ENCODE results near the gene VPS52.

VPS52 gene

GRCh38 chr6:33217681-33218080 is 54.0 kb downstream of the VPS52 start:
- no peak for TF ChIP-seq TARDBP (IDR thresholded peaks at IDR 0.05)
- no peak for TF ChIP-seq SUZ12 (IDR thresholded peaks at IDR 0.05)
- no peak for TF ChIP-seq ARNT (IDR thresholded peaks at IDR 0.05)
- TF ChIP-seq ELF4 (IDR thresholded peaks at IDR 0.05): no peak
- no peak for TF ChIP-seq CTBP1 (IDR thresholded peaks at IDR 0.05; ENCODE audit: borderline replicate concordance)
- TF ChIP-seq FOXA1 (IDR thresholded peaks at IDR 0.05): no peak
- no peak for TF ChIP-seq SP1 (IDR thresholded peaks at IDR 0.05)
- TF ChIP-seq FOXM1 (IDR thresholded peaks at IDR 0.05; ENCODE audit: borderline replicate concordance): no peak
- no peak for DNase-seq (ENCODE audit: extremely low spot score)
- POLR2A ChIA-PET: interaction anchor here (1.1 kb wide), 1 partner anchor 9 kb away, joined by 3 read pairs; the partner anchor contains the start of gene RING1
- CTCF ChIA-PET: no interaction called here

GRCh38 chr6:33217246-33217645 is 54.4 kb downstream of the VPS52 start:
- ChIA-PET CTCF (no interaction called here), POLR2A (no interaction called here)
- DNase-seq (ENCODE audit: extremely low spot score): no peak
- TF ChIP-seq NFRKB (IDR thresholded peaks at IDR 0.05) (no peak), TARDBP (IDR thresholded peaks at IDR 0.05) (no peak)

GRCh38 chr6:33216117-33216649 is 55.5 kb downstream of the VPS52 start:
- POLR2A ChIA-PET: interaction anchor here (1.1 kb wide), 1 partner anchor 8 kb away, joined by 3 read pairs; the partner anchor contains the start of gene RING1
- DNase-seq (ENCODE audit: extremely low spot score): no peak
- TF ChIP-seq HDGF (IDR thresholded peaks at IDR 0.05; ENCODE audit: borderline replicate concordance): no peak
- TF ChIP-seq SP1 (IDR thresholded peaks at IDR 0.05): no peak
- no peak for TF ChIP-seq BHLHE40 (IDR thresholded peaks at IDR 0.05; ENCODE audit: borderline replicate concordance)
- TF ChIP-seq SUZ12 (IDR thresholded peaks at IDR 0.05): no peak
- no peak for TF ChIP-seq ELF4 (IDR thresholded peaks at IDR 0.05)
- CTCF ChIA-PET: no interaction called here

- ChIA-PET CTCF (no interaction called here), POLR2A (interaction anchor here (1.1 kb wide), 1 partner anchor 7 kb away, joined by 3 read pairs; the partner anchor contains the start of gene RING1)
- TF ChIP-seq LEF1 (IDR thresholded peaks at IDR 0.05; ENCODE audit: borderline replicate concordance) (no peak), TARDBP (IDR thresholded peaks at IDR 0.05) (no peak), SUZ12 (IDR thresholded peaks at IDR 0.05) (no peak)
- DNase-seq (ENCODE audit: extremely low spot score): no peak
Observed at GRCh38 chr6:33215271-33216116, 56.2 kb downstream of the VPS52 start.

GRCh38 chr6:33213989-33214335 is 57.7 kb downstream of the VPS52 start:
- TF ChIP-seq CTBP1 (IDR thresholded peaks at IDR 0.05; ENCODE audit: borderline replicate concordance): no peak
- TF ChIP-seq BHLHE40 (IDR thresholded peaks at IDR 0.05; ENCODE audit: borderline replicate concordance): no peak
- TF ChIP-seq HDGF (IDR thresholded peaks at IDR 0.05; ENCODE audit: borderline replicate concordance): no peak
- TF ChIP-seq FOXM1 (IDR thresholded peaks at IDR 0.05; ENCODE audit: borderline replicate concordance): no peak
- no peak for TF ChIP-seq FOXK2 (IDR thresholded peaks at IDR 0.05)
- TF ChIP-seq LEF1 (IDR thresholded peaks at IDR 0.05; ENCODE audit: borderline replicate concordance): no peak
- no peak for TF ChIP-seq ARNT (IDR thresholded peaks at IDR 0.05)
- no peak for TF ChIP-seq SUZ12 (IDR thresholded peaks at IDR 0.05)
- no peak for TF ChIP-seq ZNF384 (IDR thresholded peaks at IDR 0.05)
- no peak for TF ChIP-seq TARDBP (IDR thresholded peaks at IDR 0.05)
- TF ChIP-seq FOXA1 (IDR thresholded peaks at IDR 0.05): no peak
- no peak for TF ChIP-seq SP1 (IDR thresholded peaks at IDR 0.05)
- TF ChIP-seq NFRKB (IDR thresholded peaks at IDR 0.05): no peak
- no peak for TF ChIP-seq ELF4 (IDR thresholded peaks at IDR 0.05)
- no peak for DNase-seq (ENCODE audit: extremely low spot score)
- ChIA-PET CTCF (no interaction called here), POLR2A (no interaction called here)

- no peak for DNase-seq (ENCODE audit: extremely low spot score)
- ChIA-PET CTCF (no interaction called here), POLR2A (no interaction called here)
- TF ChIP-seq SP1 (IDR thresholded peaks at IDR 0.05) (no peak), FOXK2 (IDR thresholded peaks at IDR 0.05) (no peak), ARNT (IDR thresholded peaks at IDR 0.05) (no peak), ELF4 (IDR thresholded peaks at IDR 0.05) (no peak), CTBP1 (IDR thresholded peaks at IDR 0.05; ENCODE audit: borderline replicate concordance) (no peak), SUZ12 (IDR thresholded peaks at IDR 0.05) (no peak)
Observed at GRCh38 chr6:33213166-33213988, 58.3 kb downstream of the VPS52 start.

- POLR2A ChIA-PET: no interaction called here
- DNase-seq (ENCODE audit: extremely low spot score): no peak
- TF ChIP-seq TARDBP (IDR thresholded peaks at IDR 0.05): no peak
- TF ChIP-seq ARNT (IDR thresholded peaks at IDR 0.05): no peak
- no peak for TF ChIP-seq FOXK2 (IDR thresholded peaks at IDR 0.05)
- no peak for TF ChIP-seq NFRKB (IDR thresholded peaks at IDR 0.05)
- no peak for TF ChIP-seq LEF1 (IDR thresholded peaks at IDR 0.05; ENCODE audit: borderline replicate concordance)
- no peak for TF ChIP-seq ELF4 (IDR thresholded peaks at IDR 0.05)
- TF ChIP-seq PKNOX1 (IDR thresholded peaks at IDR 0.05): no peak
- TF ChIP-seq FOXM1 (IDR thresholded peaks at IDR 0.05; ENCODE audit: borderline replicate concordance): no peak
- TF ChIP-seq CTBP1 (IDR thresholded peaks at IDR 0.05; ENCODE audit: borderline replicate concordance): no peak
- TF ChIP-seq ZNF384 (IDR thresholded peaks at IDR 0.05): no peak
- no peak for TF ChIP-seq SUZ12 (IDR thresholded peaks at IDR 0.05)
- no peak for TF ChIP-seq BHLHE40 (IDR thresholded peaks at IDR 0.05; ENCODE audit: borderline replicate concordance)
- TF ChIP-seq L3MBTL2 (conservative IDR thresholded peaks at IDR 0.05): no peak
- no peak for TF ChIP-seq SP1 (IDR thresholded peaks at IDR 0.05)
- no peak for TF ChIP-seq HDGF (IDR thresholded peaks at IDR 0.05; ENCODE audit: borderline replicate concordance)
- TF ChIP-seq FOXA1 (IDR thresholded peaks at IDR 0.05): no peak
- CTCF ChIA-PET: no interaction called here
Observed at GRCh38 chr6:33212857-33213165, 58.9 kb downstream of the VPS52 start.
